Cerebellar nuclear complex (tissue), 1 donor: ENCODE data around the gene NOX4.
"Not testable (repeated sequence)": the region's sequence is repeated elsewhere in the genome, so short reads cannot be mapped to it uniquely, and the experiment has no call there.

Experiments used
- DNase-seq, 2 experiments: peaks; one replicate each; lab custom pipeline; 2025; lab: John Stamatoyannopoulos, UW

Gene NOX4

GRCh38 chr11:89458716-89459115 lies 32.5 kb downstream of the NOX4 start:
- no peak for DNase-seq

- DNase-seq, result no peak
These were observed 34.0 kb downstream of the NOX4 start for GRCh38 chr11:89457190-89457589.

- no peak for DNase-seq
These were observed 34.5 kb downstream of the NOX4 start for GRCh38 chr11:89456681-89457080.

- DNase-seq, result no peak
These were observed 38.4 kb downstream of the NOX4 start for GRCh38 chr11:89452780-89453179.

- no peak for DNase-seq
These were observed 43.3 kb downstream of the NOX4 start for GRCh38 chr11:89447845-89448244.

GRCh38 chr11:89443361-89444322 lies 47.5 kb downstream of the NOX4 start:
- DNase-seq, result no peak

- no peak for DNase-seq
These were observed 48.4 kb downstream of the NOX4 start for GRCh38 chr11:89442801-89443200.

- DNase-seq, result no peak
These were observed 49.6 kb downstream of the NOX4 start for GRCh38 chr11:89441606-89442005.

GRCh38 chr11:89437317-89437716 lies 53.9 kb downstream of the NOX4 start:
- no peak for DNase-seq

- no peak for DNase-seq
These were observed 55.1 kb downstream of the NOX4 start for GRCh38 chr11:89436071-89436470.

- DNase-seq, result no peak
These were observed 57.9 kb downstream of the NOX4 start for GRCh38 chr11:89433278-89433677.

GRCh38 chr11:89432182-89432581 lies 59.0 kb downstream of the NOX4 start:
- DNase-seq, result not testable (repeated sequence)

GRCh38 chr11:89426501-89426900 lies 64.7 kb downstream of the NOX4 start:
- not testable (repeated sequence) for DNase-seq

- DNase-seq, result no peak
These were observed 69.5 kb downstream of the NOX4 start for GRCh38 chr11:89421718-89422117.

GRCh38 chr11:89420981-89421380 lies 70.2 kb downstream of the NOX4 start:
- DNase-seq, result no peak

GRCh38 chr11:89416961-89417360 lies 74.2 kb downstream of the NOX4 start:
- no peak for DNase-seq

- DNase-seq, result not testable (repeated sequence)
These were observed 80.1 kb downstream of the NOX4 start for GRCh38 chr11:89411112-89411511.

GRCh38 chr11:89410666-89411065 lies 80.5 kb downstream of the NOX4 start:
- DNase-seq, result not testable (repeated sequence)

GRCh38 chr11:89408441-89408840 lies 82.7 kb downstream of the NOX4 start:
- not testable (repeated sequence) for DNase-seq

- no peak for DNase-seq
These were observed 85.5 kb downstream of the NOX4 start for GRCh38 chr11:89405629-89406028.

GRCh38 chr11:89391654-89392053 lies 99.5 kb downstream of the NOX4 start:
- DNase-seq, result not testable (repeated sequence)

GRCh38 chr11:89387501-89387900 lies 103.7 kb downstream of the NOX4 start:
- DNase-seq, result not testable (repeated sequence)

GRCh38 chr11:89382986-89383385 lies 108.2 kb downstream of the NOX4 start:
- DNase-seq, result not testable (repeated sequence)

- DNase-seq, result no peak
These were observed 110.1 kb downstream of the NOX4 start for GRCh38 chr11:89381094-89381493.
